ENCODE measurements around the gene AADACL4. TPM values are rescaled to one million over a fixed set of nuclear protein-coding genes. Genes with fewer than 3 reads are reported as not detected.

Gene AADACL4
- total and polyA plus RNA-seq, 2 donors from 2014 or later: 0.16 to 0.58 TPM

DNA sequence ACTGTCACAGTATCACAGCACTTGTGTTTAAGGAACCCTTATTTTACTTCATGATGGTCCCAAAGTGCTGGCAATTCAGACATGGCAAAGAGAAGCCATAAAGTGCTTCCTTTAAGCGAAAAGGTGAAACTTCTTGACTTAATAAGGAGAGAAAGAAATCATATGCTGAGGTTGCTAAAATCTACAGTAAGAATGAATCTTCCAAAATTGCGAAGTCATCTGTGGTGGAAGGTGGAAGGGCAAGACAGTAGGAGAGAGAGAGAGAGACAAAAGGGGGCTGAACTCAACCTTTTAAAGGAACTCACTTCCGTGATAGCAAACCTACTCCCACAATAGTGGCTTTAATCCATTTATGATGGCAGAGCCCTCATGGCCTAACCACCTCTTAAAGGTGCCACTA is 52.8 kb downstream of the AADACL4 start:
- Histone ChIP-seq H3K36me3 (ENCODE audit: control insufficient read depth in 2 of 3, insufficient read depth in 3 of 3, low read length in 3 of 3) (no peaks in the 10 kb centered on the region), H3K9me3 (ENCODE audit: control insufficient read depth in 2 of 3, insufficient read depth in 1 of 3, low read length in 3 of 3) (peaks cover 0 to 2% (median 0%) of the 10 kb centered on the region in 3 donors), H3K4me3 (ENCODE audit: low read length in 3 of 3) (no peak overlapping the region), H3K27ac (ENCODE audit: low read depth in 2 of 2, low read length in 2 of 2) (no peak overlapping the region), H3K27me3 (ENCODE audit: control insufficient read depth, insufficient read depth, low read length) (no peaks in the 10 kb centered on the region), H3K9ac (ENCODE audit: low read length in 3 of 3) (no peak overlapping the region), H3K4me1 (ENCODE audit: control insufficient read depth in 2 of 3, insufficient read depth in 2 of 3, low read depth in 1 of 3, low read length in 3 of 3) (no peaks in the 10 kb centered on the region)
- TF ChIP-seq, protein P1, sequence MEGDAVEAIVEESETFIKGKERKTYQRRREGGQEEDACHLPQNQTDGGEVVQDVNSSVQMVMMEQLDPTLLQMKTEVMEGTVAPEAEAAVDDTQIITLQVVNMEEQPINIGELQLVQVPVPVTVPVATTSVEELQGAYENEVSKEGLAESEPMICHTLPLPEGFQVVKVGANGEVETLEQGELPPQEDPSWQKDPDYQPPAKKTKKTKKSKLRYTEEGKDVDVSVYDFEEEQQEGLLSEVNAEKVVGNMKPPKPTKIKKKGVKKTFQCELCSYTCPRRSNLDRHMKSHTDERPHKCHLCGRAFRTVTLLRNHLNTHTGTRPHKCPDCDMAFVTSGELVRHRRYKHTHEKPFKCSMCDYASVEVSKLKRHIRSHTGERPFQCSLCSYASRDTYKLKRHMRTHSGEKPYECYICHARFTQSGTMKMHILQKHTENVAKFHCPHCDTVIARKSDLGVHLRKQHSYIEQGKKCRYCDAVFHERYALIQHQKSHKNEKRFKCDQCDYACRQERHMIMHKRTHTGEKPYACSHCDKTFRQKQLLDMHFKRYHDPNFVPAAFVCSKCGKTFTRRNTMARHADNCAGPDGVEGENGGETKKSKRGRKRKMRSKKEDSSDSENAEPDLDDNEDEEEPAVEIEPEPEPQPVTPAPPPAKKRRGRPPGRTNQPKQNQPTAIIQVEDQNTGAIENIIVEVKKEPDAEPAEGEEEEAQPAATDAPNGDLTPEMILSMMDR (IDR thresholded peaks at IDR 0.05; ENCODE audit: borderline replicate concordance, extremely low read depth, insufficient read depth): no peak
- FAIRE-seq (no peak), DNase-seq (no peak)
- intact Hi-C loops (cut with DNase I): no loop called here

DNA sequence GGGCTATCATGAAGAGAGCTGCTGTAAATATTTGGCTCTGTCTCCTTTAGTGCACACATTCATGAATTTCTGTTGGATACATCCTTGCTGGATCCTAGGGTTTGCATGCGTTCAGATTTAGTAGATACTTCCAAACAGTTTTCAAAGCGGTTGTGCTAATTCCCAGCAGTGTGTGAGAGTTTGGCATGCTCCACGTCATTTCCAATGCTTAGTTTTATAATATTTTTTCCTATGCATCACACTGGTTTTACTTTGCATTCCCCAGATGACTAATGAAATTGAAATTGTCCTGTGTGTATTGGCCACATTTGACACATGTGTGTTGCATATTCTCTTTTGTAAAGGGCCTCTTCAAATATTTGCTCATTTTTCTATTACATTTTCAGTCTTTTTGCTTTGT is 53.5 kb downstream of the AADACL4 start:
- H3K36me3 ChIP-seq (ENCODE audit: control insufficient read depth in 2 of 3, insufficient read depth in 3 of 3, low read length in 3 of 3): no peaks in the 10 kb centered on the region
- intact Hi-C loops (cut with DNase I): no loop called here
- no peaks in the 10 kb centered on the region for H3K27me3 ChIP-seq (ENCODE audit: control insufficient read depth, insufficient read depth, low read length)
- H3K27ac ChIP-seq (ENCODE audit: low read depth in 2 of 2, low read length in 2 of 2): no peak overlapping the region
- DNase-seq (no peak), FAIRE-seq (no peak)
- no peak overlapping the region for H3K4me3 ChIP-seq (ENCODE audit: low read length in 3 of 3)
- no peaks in the 10 kb centered on the region for H3K4me1 ChIP-seq (ENCODE audit: control insufficient read depth in 2 of 3, insufficient read depth in 2 of 3, low read depth in 1 of 3, low read length in 3 of 3)
- peaks cover 0 to 2% (median 0%) of the 10 kb centered on the region in 3 donors for H3K9me3 ChIP-seq (ENCODE audit: control insufficient read depth in 2 of 3, insufficient read depth in 1 of 3, low read length in 3 of 3)
- TF ChIP-seq, protein P1 (IDR thresholded peaks at IDR 0.05; ENCODE audit: borderline replicate concordance, extremely low read depth, insufficient read depth): no peak
- no peak overlapping the region for H3K9ac ChIP-seq (ENCODE audit: low read length in 3 of 3)

DNA sequence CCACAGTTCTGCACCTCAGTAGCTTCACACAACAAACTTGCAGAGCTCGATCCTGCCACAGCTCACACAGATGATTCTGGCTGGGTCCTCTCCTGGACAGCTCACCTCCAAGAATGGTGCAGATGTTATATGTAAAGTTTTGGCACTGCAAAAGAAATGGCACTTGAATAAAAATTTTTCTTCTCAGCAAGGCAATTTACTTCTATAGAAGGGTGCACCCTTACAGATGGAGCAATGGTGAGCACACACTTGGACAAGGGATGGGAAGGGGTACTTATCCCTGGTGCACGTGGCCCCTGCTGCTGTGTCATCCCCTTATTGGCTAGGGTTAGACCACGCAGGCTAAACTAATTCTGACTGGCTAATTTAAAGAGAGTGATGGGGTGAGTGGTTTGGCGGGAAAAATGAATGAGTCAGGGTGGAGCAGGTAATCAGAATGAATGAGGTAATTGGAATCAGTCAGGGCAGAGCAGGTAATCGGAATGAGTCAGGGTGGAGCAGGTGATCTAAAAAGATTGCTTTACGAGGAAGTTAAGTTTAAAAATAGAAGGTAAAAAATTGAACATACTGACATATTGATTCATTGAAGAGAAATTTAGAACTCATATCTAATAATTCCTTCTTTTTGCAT is 60.1 kb downstream of the AADACL4 start:
- H3K9ac ChIP-seq (ENCODE audit: low read length in 3 of 3): no peak overlapping the region
- no peak overlapping the region for H3K27ac ChIP-seq (ENCODE audit: low read depth in 2 of 2, low read length in 2 of 2)
- FAIRE-seq (no peak), DNase-seq (no peak)
- H3K4me1 ChIP-seq (ENCODE audit: control insufficient read depth in 2 of 3, insufficient read depth in 2 of 3, low read depth in 1 of 3, low read length in 3 of 3): no peaks in the 10 kb centered on the region
- H3K9me3 ChIP-seq (ENCODE audit: control insufficient read depth in 2 of 3, insufficient read depth in 1 of 3, low read length in 3 of 3): peaks cover 0 to 8% (median 6%) of the 10 kb centered on the region in 3 donors
- H3K36me3 ChIP-seq (ENCODE audit: control insufficient read depth in 2 of 3, insufficient read depth in 3 of 3, low read length in 3 of 3): no peaks in the 10 kb centered on the region
- TF ChIP-seq, protein P1 (IDR thresholded peaks at IDR 0.05; ENCODE audit: borderline replicate concordance, extremely low read depth, insufficient read depth): no peak
- intact Hi-C loops (cut with DNase I): no loop called here
- no peaks in the 10 kb centered on the region for H3K27me3 ChIP-seq (ENCODE audit: control insufficient read depth, insufficient read depth, low read length)
- no peak overlapping the region for H3K4me3 ChIP-seq (ENCODE audit: low read length in 3 of 3)

DNA sequence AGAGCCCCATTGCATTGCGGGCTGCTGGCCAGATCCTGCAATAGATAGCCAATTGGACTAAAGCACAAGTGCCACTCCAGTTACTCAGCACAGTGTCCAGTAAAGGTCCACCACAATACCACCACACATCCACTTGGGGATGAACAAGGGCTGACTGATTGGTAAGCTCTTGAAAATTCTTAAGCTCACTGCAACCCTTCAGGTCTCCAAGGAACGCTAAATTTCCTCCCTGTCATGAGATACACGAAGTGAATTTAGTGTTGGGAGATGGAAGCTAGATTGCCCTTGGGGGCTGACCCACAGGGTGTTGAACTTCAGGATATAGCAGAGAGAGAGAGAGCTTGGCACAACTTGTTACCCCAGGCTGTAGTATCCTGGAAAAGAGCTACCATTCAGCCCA is 62.2 kb downstream of the AADACL4 start:
- no peaks in the 10 kb centered on the region for H3K4me1 ChIP-seq (ENCODE audit: control insufficient read depth in 2 of 3, insufficient read depth in 2 of 3, low read depth in 1 of 3, low read length in 3 of 3)
- no peak overlapping the region for H3K9ac ChIP-seq (ENCODE audit: low read length in 3 of 3)
- intact Hi-C loops (cut with DNase I): no loop called here
- FAIRE-seq (no peak), DNase-seq (no peak)
- H3K27ac ChIP-seq (ENCODE audit: low read depth in 2 of 2, low read length in 2 of 2): no peak overlapping the region
- no peak overlapping the region for H3K4me3 ChIP-seq (ENCODE audit: low read length in 3 of 3)
- H3K27me3 ChIP-seq (ENCODE audit: control insufficient read depth, insufficient read depth, low read length): no peaks in the 10 kb centered on the region
- no peaks in the 10 kb centered on the region for H3K36me3 ChIP-seq (ENCODE audit: control insufficient read depth in 2 of 3, insufficient read depth in 3 of 3, low read length in 3 of 3)
- peaks cover 0 to 8% (median 4%) of the 10 kb centered on the region in 3 donors for H3K9me3 ChIP-seq (ENCODE audit: control insufficient read depth in 2 of 3, insufficient read depth in 1 of 3, low read length in 3 of 3)
- TF ChIP-seq, protein P1 (IDR thresholded peaks at IDR 0.05; ENCODE audit: borderline replicate concordance, extremely low read depth, insufficient read depth): no peak
